PC-3 (cell line): ENCODE data around the gene IL1B. TPM values are rescaled to one million over a fixed set of nuclear protein-coding genes. Genes with fewer than 3 reads are reported as not detected.

Experiments used
- ATAC-seq: fragments of 200-7000 bp; cut with Tn5 transposase; 2 replicates; pipeline ENCODE4 v1.9.1; 2020; ENCODE audit warnings: mild to moderate bottlenecking, moderate library complexity
- BruUV-seq: library from RNA; stranded (reverse); fragments of 400-500 nt; replicated peaks from 2 replicates; lab custom pipeline; 2021; lab: Mats Ljungman, UMichigan
- CTCF ChIA-PET: fragments of 300-600 bp; sonication (Branson Sonifier 250); formaldehyde crosslinking; loops from one replicate; lab custom pipeline; 2022; ENCODE audit warnings: antibody characterized with exemption; lab: Charles Lee
- POLR2A ChIA-PET: fragments of 300-600 bp; sonication (Branson Sonifier 250); formaldehyde crosslinking; loops from one replicate; lab custom pipeline; 2022; ENCODE audit warnings: antibody characterized with exemption; ENCODE audit not compliant: unreplicated experiment; lab: Charles Lee
- DNase-seq: peaks from one replicate; pipeline ENCODE4 v3.0.0-alpha.2; 2015
- H2AFZ ChIP-seq: fragments of 300-600 bp; sonication (generic); 2 replicates; pipeline ENCODE4 v1.6.0; 2016; ENCODE audit warnings: antibody characterized with exemption, low read length
- H3F3A ChIP-seq: fragments of 300-600 bp; sonication (generic); one replicate; pipeline ENCODE4 v1.6.0; 2017; ENCODE audit warnings: antibody characterized with exemption, low read length, control low read depth, mild to moderate bottlenecking; ENCODE audit not compliant: unreplicated experiment
- H3K27ac ChIP-seq: fragments of 300-600 bp; sonication (generic); 2 replicates; pipeline ENCODE4 v1.5.1; 2016; ENCODE audit warnings: mild to moderate bottlenecking, low read length
- H3K27me3 ChIP-seq: fragments of 300-600 bp; sonication (generic); 2 replicates; pipeline ENCODE4 v1.6.1; 2016; ENCODE audit warnings: low read length, mixed read lengths
- H3K36me3 ChIP-seq: fragments of 300-600 bp; sonication (generic); 2 replicates; pipeline ENCODE4 v1.6.1; 2016; ENCODE audit warnings: low read depth, mixed run types, low read length, mixed read lengths
- H3K4me1 ChIP-seq: fragments of 300-600 bp; sonication (generic); 2 replicates; pipeline ENCODE4 v1.5.1; 2016; ENCODE audit warnings: low read length; ENCODE audit not compliant: insufficient read depth
- H3K4me2 ChIP-seq: fragments of 300-600 bp; sonication (generic); 2 replicates; pipeline ENCODE4 v1.6.0; 2016; ENCODE audit warnings: low read length
- H3K4me3 ChIP-seq: fragments of 300-600 bp; sonication (generic); 2 replicates; pipeline ENCODE4 v1.5.1; 2016; ENCODE audit warnings: mild to moderate bottlenecking, low read length, mixed read lengths
- H3K79me2 ChIP-seq: fragments of 300-600 bp; sonication (generic); 2 replicates; pipeline ENCODE4 v1.6.1; 2017; ENCODE audit warnings: low read length, mixed read lengths
- H3K9ac ChIP-seq: fragments of 300-600 bp; sonication (generic); 2 replicates; pipeline ENCODE4 v1.6.0; 2016; ENCODE audit warnings: mild to moderate bottlenecking, low read length
- H3K9me2 ChIP-seq: fragments of 300-600 bp; sonication (generic); replicated peaks from 2 replicates; pipeline ENCODE4 v1.6.1; 2016; ENCODE audit warnings: mixed run types, low read length, mixed read lengths
- H3K9me3 ChIP-seq: fragments of 300-600 bp; sonication (generic); 2 replicates; pipeline ENCODE4 v1.6.1; 2016; ENCODE audit warnings: low read length, mixed read lengths
- H4K20me1 ChIP-seq: fragments of 300-600 bp; sonication (generic); 2 replicates; pipeline ENCODE4 v1.6.1; 2016; ENCODE audit warnings: low read length, mixed read lengths
- CTCF ChIP-seq: fragments of 300-600 bp; sonication (generic); conservative IDR thresholded peaks from 2 replicates; pipeline ENCODE4 v1.5.1; 2017; ENCODE audit warnings: antibody characterized with exemption, low read depth, mild to moderate bottlenecking, low read length
- EZH2 ChIP-seq: fragments of 300-600 bp; sonication (generic); IDR thresholded peaks from one replicate; pipeline ENCODE4 v1.6.1; 2017; ENCODE audit warnings: antibody characterized with exemption, mild to moderate bottlenecking, low read length; ENCODE audit not compliant: unreplicated experiment
- EZH2phosphoT487 ChIP-seq: fragments of 300-600 bp; sonication (generic); IDR thresholded peaks from 2 replicates; pipeline ENCODE4 v1.6.1; 2018; ENCODE audit warnings: mild to moderate bottlenecking, antibody characterized with exemption, low read length, borderline replicate concordance
- intact Hi-C: fragments of 100-400 bp; cut with micrococcal nuclease; formaldehyde crosslinking; loops from 2 replicates; pipeline ENCODE4 v1.9.0; 2023
- total RNA-seq: library from RNA; depleted of rRNA; stranded (reverse); fragments of >200 nt; gene quantifications from 2 replicates; pipeline ENCODE4 v1.2.3, GENCODE V29; 2014

The IL1B gene
- total RNA-seq, 1 experiment from 2014 or later = 67.5 TPM

- ChIA-PET POLR2A (no interaction called here), CTCF (no interaction called here)
- intact Hi-C loops = no loop called here
- no peaks in the 10 kb centered on the region for H3K27me3 ChIP-seq
- no peaks in the 10 kb centered on the region for H3K36me3 ChIP-seq
- H2AFZ ChIP-seq = peak overlapping the region; percentile 51
- H3F3A ChIP-seq = no peaks in the 10 kb centered on the region
- H4K20me1 ChIP-seq = no peaks in the 10 kb centered on the region
- no peaks in the 10 kb centered on the region for H3K9me2 ChIP-seq
- H3K4me3 ChIP-seq = no peak overlapping the region
- peak overlapping the region; percentile 85 for H3K27ac ChIP-seq
- H3K79me2 ChIP-seq = no peaks in the 10 kb centered on the region
- peak; percentile 94 for ATAC-seq
- no TSS peak for BruUV-seq
- H3K4me2 ChIP-seq = peak overlapping the region; percentile 21; the same call in 1 of the 2 replicates
- peak overlapping the region; percentile 33 for H3K9ac ChIP-seq
- H3K9me3 ChIP-seq = no peaks in the 10 kb centered on the region
- peak; percentile 78 for DNase-seq
- TF ChIP-seq EZH2 = no peak
- TF ChIP-seq EZH2phosphoT487 = no peak
- TF ChIP-seq CTCF = no peak
- peaks cover 19% of the 10 kb centered on the region for H3K4me1 ChIP-seq
These were observed 24.7 kb downstream of the IL1B start for GRCh38 chr2:112811841-112812306.

- H3K4me2 ChIP-seq = peak overlapping the region; percentile 21; the same call in 1 of the 2 replicates
- intact Hi-C loops = no loop called here
- peak overlapping the region; percentile 33 for H3K9ac ChIP-seq
- peaks cover 19% of the 10 kb centered on the region for H3K4me1 ChIP-seq
- ATAC-seq = no peak
- H3K27ac ChIP-seq = peak overlapping the region; percentile 85
- H3K9me3 ChIP-seq = no peaks in the 10 kb centered on the region
- ChIA-PET CTCF (no interaction called here), POLR2A (no interaction called here)
- no peaks in the 10 kb centered on the region for H3K79me2 ChIP-seq
- H2AFZ ChIP-seq = peak overlapping the region; percentile 51
- no peaks in the 10 kb centered on the region for H4K20me1 ChIP-seq
- BruUV-seq = no TSS peak
- no peaks in the 10 kb centered on the region for H3K36me3 ChIP-seq
- DNase-seq = no peak
- no peak for TF ChIP-seq CTCF
- TF ChIP-seq EZH2 = no peak
- TF ChIP-seq EZH2phosphoT487 = no peak
- H3F3A ChIP-seq = no peaks in the 10 kb centered on the region
- no peak overlapping the region for H3K4me3 ChIP-seq
- H3K9me2 ChIP-seq = no peaks in the 10 kb centered on the region
- no peaks in the 10 kb centered on the region for H3K27me3 ChIP-seq
These were observed 25.2 kb downstream of the IL1B start for GRCh38 chr2:112811276-112811831.

- no peaks in the 10 kb centered on the region for H4K20me1 ChIP-seq
- no peak overlapping the region for H2AFZ ChIP-seq
- no peaks in the 10 kb centered on the region for H3K36me3 ChIP-seq
- intact Hi-C loops = no loop called here
- BruUV-seq = no TSS peak
- no peak overlapping the region for H3K4me3 ChIP-seq
- H3K9ac ChIP-seq = no peak overlapping the region
- H3K4me2 ChIP-seq = no peak overlapping the region
- TF ChIP-seq EZH2 (no peak), EZH2phosphoT487 (no peak), CTCF (no peak)
- H3K27me3 ChIP-seq = no peaks in the 10 kb centered on the region
- peaks cover 31% of the 10 kb centered on the region for H3K4me1 ChIP-seq
- no peak for ATAC-seq
- ChIA-PET POLR2A (no interaction called here), CTCF (no interaction called here)
- DNase-seq = no peak
- H3K27ac ChIP-seq = no peak overlapping the region
- H3K79me2 ChIP-seq = no peaks in the 10 kb centered on the region
- H3F3A ChIP-seq = no peaks in the 10 kb centered on the region
- H3K9me3 ChIP-seq = no peaks in the 10 kb centered on the region
- no peaks in the 10 kb centered on the region for H3K9me2 ChIP-seq
These were observed 27.5 kb downstream of the IL1B start for GRCh38 chr2:112809112-112809511.
